Epithelial cell of proximal tubule (primary cell): ENCODE measurements around the gene FAM193B. TPM values are rescaled to one million over a fixed set of nuclear protein-coding genes. Genes with fewer than 3 reads are reported as not detected.

Experiments used
- DNase-seq: peaks from one replicate; pipeline ENCODE4 v3.0.0-alpha.2; 2011; ENCODE audit warnings: low read depth
- H3K4me3 ChIP-seq: 2 replicates; pipeline ENCODE4 v1.5.1; 2011; ENCODE audit warnings: low read depth, mild to moderate bottlenecking, low read length
- total RNA-seq: library from RNA; depleted of rRNA; stranded (reverse); fragments of >200 nt; gene quantifications from 2 replicates; pipeline ENCODE4 v1.2.3, GENCODE V29; 2015
- TF ChIP-seq, protein P1 (sequence below): conservative IDR thresholded peaks from 2 replicates; pipeline ENCODE4 v1.5.1; 2012; ENCODE audit warnings: low read depth, mild to moderate bottlenecking, low read length

Gene FAM193B
- total RNA-seq, 1 donor from 2014 or later = 36.4 TPM

DNA sequence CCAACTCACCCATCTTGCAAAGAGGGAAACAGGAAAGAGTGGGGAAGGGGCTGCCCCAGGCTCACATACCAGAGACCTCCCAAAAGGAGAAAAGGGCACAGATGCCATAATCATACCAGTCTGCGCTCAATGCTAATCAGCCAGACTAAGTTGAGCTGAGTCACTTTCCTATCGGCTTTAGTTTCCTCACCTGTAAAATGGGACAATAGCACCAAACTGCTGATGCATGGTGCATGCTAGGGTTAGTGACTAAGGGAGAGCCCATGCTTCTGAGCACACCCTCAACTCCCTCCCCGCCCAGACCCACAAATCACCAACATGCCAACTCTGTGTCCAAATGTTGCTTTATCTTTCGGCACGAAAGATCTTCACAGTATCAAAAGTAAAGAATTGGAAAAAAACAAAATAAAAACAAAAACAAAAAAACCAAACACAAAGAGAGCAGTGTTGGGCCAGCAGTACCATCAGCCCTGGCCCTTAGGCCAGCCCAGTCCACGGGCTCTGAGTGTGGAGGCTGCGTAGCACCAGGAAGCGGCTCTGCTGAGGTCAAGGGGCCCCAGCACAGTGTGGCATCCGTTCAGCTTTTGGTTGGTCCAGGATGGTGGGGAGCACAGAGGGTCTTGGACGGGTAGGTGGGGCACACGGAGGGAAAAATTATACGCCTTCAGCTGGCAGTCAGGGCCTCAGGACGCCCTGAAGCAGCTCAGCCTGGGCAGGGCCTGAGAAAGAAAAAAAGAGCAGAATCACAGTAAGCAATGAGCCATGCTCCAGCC lies 34.7 kb downstream of the FAM193B start:
- no peak for DNase-seq
- TF ChIP-seq, protein P1, sequence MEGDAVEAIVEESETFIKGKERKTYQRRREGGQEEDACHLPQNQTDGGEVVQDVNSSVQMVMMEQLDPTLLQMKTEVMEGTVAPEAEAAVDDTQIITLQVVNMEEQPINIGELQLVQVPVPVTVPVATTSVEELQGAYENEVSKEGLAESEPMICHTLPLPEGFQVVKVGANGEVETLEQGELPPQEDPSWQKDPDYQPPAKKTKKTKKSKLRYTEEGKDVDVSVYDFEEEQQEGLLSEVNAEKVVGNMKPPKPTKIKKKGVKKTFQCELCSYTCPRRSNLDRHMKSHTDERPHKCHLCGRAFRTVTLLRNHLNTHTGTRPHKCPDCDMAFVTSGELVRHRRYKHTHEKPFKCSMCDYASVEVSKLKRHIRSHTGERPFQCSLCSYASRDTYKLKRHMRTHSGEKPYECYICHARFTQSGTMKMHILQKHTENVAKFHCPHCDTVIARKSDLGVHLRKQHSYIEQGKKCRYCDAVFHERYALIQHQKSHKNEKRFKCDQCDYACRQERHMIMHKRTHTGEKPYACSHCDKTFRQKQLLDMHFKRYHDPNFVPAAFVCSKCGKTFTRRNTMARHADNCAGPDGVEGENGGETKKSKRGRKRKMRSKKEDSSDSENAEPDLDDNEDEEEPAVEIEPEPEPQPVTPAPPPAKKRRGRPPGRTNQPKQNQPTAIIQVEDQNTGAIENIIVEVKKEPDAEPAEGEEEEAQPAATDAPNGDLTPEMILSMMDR = no peak
- H3K4me3 ChIP-seq = no peak overlapping the region

DNA sequence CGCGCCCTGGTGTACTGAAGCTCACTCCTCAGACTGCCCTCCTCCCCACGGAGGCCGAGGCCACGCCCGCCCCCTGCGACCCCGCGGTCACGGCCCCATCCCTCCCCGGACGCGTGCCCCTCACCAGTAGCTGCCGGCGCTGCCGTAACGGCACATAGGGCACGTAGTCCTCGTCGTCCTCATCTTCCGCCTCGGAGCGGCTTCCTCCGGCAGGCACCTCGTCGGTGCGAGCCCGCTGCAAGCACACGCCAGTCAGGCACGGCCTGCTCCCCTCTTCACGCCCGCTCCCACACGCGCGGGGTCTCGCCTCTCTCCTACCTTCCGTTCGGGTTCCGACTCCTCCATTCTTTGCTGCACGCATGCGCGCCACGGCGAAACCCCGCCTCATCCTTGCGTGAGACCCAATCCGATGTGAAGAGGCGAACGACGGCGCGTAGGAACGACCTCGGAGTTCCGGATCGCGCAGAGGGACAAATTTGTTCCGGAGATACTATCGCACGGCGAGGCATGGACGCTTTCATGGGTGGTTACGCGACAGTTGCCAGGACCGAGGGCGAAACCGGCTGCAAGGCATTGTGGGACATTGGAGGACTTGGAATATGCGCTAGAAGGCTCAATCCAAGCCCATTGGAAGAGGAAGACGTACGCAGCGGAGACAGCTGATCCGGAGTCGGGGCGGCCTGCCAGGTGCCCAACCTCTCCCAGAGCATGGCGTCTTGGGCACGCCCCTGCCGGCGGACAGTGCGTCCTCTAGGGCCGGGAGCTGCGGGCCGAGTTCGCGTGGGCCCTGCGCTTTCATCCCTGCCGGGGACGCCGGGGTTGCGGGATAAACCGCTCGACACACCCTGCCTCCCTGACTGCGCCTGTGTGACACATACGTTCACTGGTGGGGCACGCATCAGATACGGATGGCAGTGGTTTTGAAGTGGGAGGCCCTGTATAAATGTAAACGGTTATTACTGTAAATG lies 37.5 kb downstream of the FAM193B start, which contains the start of gene DDX41:
Gene DDX41, minus strand, starts transcription at position 361 of the 968 bp plus-strand sequence. Its CDS starts 16 bp downstream, at position 345.
- H3K4me3 ChIP-seq = peak within 1 kb of the TSS; percentile 98
- TF ChIP-seq, protein P1 = peak; percentile 5
- peak; percentile 95 for DNase-seq

DNA sequence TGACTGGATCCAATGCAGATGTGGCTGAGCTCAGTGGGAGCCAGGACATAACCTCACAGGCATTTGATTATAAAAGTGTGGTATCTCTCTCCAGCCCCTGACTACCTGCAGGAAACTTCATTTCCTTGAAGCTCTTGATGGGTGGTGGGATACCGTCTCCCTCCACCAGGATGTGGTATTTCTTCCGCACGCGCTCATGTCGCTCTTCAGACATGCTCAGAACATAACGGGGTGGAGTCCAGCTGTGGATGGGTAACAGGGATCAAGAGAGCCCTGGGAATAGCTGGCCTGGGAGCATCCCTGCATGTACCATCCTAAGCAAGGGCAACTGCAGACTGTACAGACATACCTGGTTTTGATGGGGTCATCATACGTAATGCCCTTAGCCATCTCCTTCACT lies 38.8 kb downstream of the FAM193B start:
- TF ChIP-seq, protein P1 = no peak
- H3K4me3 ChIP-seq = peak overlapping the region; percentile 98
- DNase-seq = no peak

DNA sequence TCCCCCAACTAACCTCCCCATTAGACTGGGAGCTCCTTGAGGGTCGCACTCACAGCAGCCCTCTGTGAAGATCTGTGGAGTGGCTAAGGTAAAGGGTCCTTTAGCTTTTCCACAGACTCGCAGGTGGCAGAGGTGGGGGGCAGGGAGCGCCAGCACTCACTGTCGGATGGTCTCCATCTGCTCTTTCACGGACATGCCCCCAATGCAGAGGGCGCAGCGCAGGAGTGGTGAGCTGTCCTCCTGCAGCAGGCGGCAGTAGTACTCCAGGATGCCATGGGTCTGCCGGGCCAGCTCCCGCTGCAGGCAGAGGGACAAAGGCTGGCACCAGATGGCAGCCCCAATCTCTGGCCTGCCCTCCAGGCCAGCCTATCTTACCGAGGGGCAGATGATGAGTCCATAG lies 39.8 kb downstream of the FAM193B start:
- no peak overlapping the region for H3K4me3 ChIP-seq
- DNase-seq = no peak
- TF ChIP-seq, protein P1 = no peak

DNA sequence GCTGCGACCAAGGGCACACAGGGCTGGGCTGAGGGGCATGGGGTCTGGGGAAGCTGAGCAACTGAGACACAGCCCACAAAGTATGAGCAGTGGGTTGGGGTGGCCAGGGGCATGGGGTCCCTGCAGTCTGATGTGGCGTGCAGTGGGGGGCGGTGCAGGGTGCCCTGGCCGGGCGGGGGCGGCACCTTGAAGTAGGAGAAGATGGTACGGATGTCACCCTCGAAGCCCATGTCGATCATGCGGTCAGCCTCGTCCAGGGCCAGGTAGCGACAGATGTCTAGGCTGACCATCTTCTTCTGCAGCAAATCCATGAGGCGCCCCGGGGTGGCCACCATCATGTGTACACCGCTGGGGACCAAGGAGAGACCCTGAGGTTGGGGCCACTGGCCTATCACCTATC lies 40.9 kb downstream of the FAM193B start:
- no peak overlapping the region for H3K4me3 ChIP-seq
- TF ChIP-seq, protein P1 = no peak
- no peak for DNase-seq

DNA sequence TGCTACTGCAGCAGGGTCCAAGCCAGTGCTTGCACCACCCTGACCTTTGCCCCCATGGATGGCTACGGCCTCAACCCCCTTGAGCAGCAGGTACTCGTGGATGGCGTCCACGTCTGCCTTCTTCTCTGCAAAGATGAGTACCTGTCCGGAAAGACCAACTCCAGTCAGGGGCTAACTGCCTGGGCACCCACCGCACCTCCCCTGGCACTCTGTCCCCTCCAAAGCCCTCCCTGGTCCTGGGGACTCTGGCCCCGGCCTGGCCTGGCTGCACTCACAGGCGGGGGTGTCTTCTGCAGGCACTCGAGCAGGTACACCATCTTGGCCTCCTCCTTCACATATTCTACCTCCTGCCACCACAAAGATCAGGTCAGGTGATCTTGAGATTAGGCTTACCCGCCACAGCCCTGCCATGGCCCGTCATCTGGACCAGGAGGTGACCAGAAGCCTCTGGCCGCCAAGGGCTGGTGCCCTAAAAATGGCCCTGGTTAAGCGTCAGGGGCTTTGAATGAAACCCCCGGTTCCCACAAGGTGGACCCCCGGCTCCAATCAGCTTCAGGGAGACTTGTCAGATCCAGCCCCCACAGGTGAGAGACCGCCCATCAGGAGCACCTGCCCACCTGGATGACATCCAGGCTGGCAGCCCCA lies 41.5 kb downstream of the FAM193B start:
- no peak for DNase-seq
- TF ChIP-seq, protein P1 = no peak
- H3K4me3 ChIP-seq = no peak overlapping the region
